ENCODE measurements around the gene DOCK4. TPM values are rescaled to one million over a fixed set of nuclear protein-coding genes. Genes with fewer than 3 reads are reported as not detected.

Gene DOCK4
- total RNA-seq, 4 donors from 2014 or later: 9.9 to 30.9 (median 13.7) TPM

DNA sequence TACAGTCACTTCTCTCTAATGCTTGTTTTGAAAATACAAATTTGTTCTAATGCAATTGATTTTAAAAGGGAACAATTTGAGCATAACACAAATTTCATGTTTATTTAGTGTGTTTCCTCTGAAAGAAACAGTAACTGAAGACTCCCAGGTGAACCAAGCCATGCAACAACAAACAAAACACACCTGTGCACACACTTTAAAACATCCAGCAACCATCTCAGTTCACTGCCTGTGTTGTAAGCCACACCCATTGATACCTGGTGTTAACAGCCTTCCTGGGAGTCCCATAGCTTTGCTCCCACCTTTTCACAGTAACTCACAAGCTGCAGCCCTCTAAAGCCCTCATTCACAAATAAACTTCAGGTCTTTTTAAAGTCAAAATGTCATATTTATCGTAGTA lies 89.3 kb downstream of the DOCK4 start:
- H3K9me3 ChIP-seq: no peaks in the 10 kb centered on the region
- intact Hi-C loops (cut with DNase I): no loop called here
- no peaks in the 10 kb centered on the region for H3K27me3 ChIP-seq
- no peak overlapping the region for H3K4me3 ChIP-seq
- H3K4me1 ChIP-seq: peaks cover 0 to 24% (median 0%) of the 10 kb centered on the region in 3 donors
- TF ChIP-seq POLR2A (IDR thresholded peaks at IDR 0.05): no peak
- TF ChIP-seq, protein P1, sequence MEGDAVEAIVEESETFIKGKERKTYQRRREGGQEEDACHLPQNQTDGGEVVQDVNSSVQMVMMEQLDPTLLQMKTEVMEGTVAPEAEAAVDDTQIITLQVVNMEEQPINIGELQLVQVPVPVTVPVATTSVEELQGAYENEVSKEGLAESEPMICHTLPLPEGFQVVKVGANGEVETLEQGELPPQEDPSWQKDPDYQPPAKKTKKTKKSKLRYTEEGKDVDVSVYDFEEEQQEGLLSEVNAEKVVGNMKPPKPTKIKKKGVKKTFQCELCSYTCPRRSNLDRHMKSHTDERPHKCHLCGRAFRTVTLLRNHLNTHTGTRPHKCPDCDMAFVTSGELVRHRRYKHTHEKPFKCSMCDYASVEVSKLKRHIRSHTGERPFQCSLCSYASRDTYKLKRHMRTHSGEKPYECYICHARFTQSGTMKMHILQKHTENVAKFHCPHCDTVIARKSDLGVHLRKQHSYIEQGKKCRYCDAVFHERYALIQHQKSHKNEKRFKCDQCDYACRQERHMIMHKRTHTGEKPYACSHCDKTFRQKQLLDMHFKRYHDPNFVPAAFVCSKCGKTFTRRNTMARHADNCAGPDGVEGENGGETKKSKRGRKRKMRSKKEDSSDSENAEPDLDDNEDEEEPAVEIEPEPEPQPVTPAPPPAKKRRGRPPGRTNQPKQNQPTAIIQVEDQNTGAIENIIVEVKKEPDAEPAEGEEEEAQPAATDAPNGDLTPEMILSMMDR (IDR thresholded peaks at IDR 0.05): no peak
- no peaks in the 10 kb centered on the region for H3K36me3 ChIP-seq
- WGBS, 2 donors: 67 to 89% methylated on average over 1 of the region's 1 CpG
- no peak overlapping the region for H3K27ac ChIP-seq
- no peak for DNase-seq

DNA sequence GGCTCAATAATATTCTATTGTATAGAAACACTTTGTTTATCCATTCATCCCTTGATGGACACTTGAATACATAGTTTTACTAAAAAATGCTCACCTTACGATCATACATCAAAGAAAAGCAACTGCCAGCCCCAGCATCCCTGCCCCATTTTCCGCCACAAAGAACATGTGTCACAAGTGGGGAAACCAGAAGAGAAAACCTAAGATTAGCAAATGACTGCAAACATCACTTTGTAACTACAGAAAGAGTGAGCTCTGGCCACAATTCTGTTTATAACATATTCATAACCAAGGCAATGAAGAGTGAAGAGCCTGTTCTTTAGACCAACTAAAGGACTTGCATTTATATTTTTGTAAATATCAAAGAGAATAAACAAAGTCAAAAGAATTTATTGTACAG lies 89.8 kb downstream of the DOCK4 start:
- Histone ChIP-seq H3K9me3 (no peaks in the 10 kb centered on the region), H3K4me1 (peaks cover 0 to 24% (median 0%) of the 10 kb centered on the region in 3 donors), H3K27ac (no peak overlapping the region), H3K36me3 (no peaks in the 10 kb centered on the region), H3K4me3 (no peak overlapping the region), H3K27me3 (no peaks in the 10 kb centered on the region)
- TF ChIP-seq, protein P1 (IDR thresholded peaks at IDR 0.05): no peak
- TF ChIP-seq POLR2A (IDR thresholded peaks at IDR 0.05): no peak
- intact Hi-C loops (cut with DNase I): no loop called here
- WGBS, 2 donors: 88 to 89% methylated on average over 2 of the region's 2 CpGs
- no peak for DNase-seq

DNA sequence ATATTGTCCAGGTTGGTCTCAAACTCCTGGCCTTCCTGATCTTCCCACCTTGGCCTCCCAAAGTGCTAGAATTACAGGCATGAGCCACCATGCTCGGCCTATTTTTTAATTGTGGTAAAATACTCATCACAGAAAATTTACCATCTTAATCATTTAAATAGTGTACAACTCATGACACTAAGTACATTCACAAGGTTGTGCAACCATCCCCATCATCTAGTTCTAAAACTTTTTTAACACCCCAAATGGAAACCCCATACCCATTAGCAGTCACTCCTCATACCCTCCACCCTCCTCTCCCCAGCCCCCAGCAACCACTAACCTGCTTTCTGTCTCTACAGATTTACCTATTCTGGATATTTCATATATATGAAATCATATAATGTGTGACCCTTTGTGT lies 90.3 kb downstream of the DOCK4 start:
- Histone ChIP-seq H3K36me3 (no peaks in the 10 kb centered on the region), H3K4me1 (peaks cover 0 to 24% (median 0%) of the 10 kb centered on the region in 3 donors), H3K27me3 (no peaks in the 10 kb centered on the region), H3K27ac (no peak overlapping the region), H3K4me3 (no peak overlapping the region), H3K9me3 (no peaks in the 10 kb centered on the region)
- 90 to 94% methylated on average over 1 of the region's 1 CpG for WGBS, 2 donors
- DNase-seq: no peak
- intact Hi-C loops (cut with DNase I): no loop called here
- TF ChIP-seq POLR2A (IDR thresholded peaks at IDR 0.05): no peak
- TF ChIP-seq, protein P1 (IDR thresholded peaks at IDR 0.05): no peak

DNA sequence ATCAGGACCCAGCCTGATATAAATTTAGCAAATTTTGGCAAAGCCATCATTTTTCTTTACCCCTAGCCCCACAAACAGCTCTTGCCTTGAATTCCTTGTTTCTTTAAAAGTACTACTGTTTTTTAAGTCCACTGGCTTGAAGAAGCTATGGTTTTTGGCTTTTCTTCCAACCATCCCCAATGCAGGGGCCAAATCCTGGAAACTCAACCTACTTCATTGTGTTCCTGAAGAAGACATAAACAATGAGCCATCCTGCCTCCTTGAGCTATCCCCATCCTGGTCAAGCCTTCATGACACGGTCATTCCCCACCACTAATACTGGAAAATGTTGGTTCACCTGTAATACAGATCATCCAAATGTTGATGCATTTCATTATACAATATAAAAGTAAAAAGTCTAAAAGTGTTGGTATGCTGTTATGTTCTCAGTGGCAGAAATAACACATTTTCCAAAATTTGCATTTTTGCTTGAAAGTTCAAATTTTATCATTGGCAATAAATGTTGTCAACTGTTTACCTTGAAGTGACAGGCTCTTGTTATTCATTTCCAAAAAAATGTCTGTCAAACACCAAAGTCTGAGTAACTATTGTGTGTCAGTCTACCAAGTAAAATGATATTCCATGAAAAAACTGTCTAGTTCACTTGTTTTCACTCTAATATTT lies 92.2 kb downstream of the DOCK4 start:
- Histone ChIP-seq H3K4me3 (no peak overlapping the region), H3K27ac (no peak overlapping the region), H3K27me3 (no peaks in the 10 kb centered on the region), H3K9me3 (no peaks in the 10 kb centered on the region), H3K4me1 (peaks cover 0 to 29% (median 2%) of the 10 kb centered on the region in 3 donors), H3K36me3 (no peaks in the 10 kb centered on the region)
- WGBS, 2 donors: 94 to 100% methylated on average over 1 of the region's 1 CpG
- TF ChIP-seq, protein P1 (IDR thresholded peaks at IDR 0.05): no peak
- no peak for TF ChIP-seq POLR2A (IDR thresholded peaks at IDR 0.05)
- intact Hi-C loops (cut with DNase I): no loop called here
- DNase-seq: no peak

DNA sequence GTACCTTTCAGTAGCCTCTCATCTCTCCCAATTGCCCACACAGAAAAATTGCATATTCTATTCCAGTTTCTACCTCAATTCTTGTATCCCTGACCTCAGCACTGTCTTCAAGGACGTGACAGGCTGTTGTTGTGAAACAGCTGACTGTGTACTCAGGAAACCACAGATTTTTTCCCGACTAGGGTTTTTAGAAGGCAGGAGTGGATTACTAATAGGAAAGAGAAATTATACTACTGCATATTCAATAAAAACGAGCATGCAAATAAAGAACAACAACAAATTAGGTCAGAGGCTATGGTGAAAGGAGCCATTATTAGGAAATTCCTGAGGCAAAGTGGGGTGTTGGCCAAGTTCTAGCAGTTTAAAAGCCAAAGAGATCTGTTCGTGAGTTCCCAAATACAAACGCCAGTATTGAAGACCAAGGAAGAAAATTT lies 93.4 kb downstream of the DOCK4 start:
- H3K27ac ChIP-seq: peak overlapping the region in 3 of 4 donors; percentile 41 to 66 (median 44)
- 9 to 12% methylated on average over 5 of the region's 5 CpGs for WGBS, 2 donors
- no peak for DNase-seq
- no peaks in the 10 kb centered on the region for H3K27me3 ChIP-seq
- H3K4me1 ChIP-seq: peaks cover 0 to 32% (median 8%) of the 10 kb centered on the region in 3 donors
- TF ChIP-seq POLR2A (IDR thresholded peaks at IDR 0.05): no peak
- TF ChIP-seq, protein P1 (IDR thresholded peaks at IDR 0.05): no peak
- intact Hi-C loops (cut with DNase I): no loop called here
- no peaks in the 10 kb centered on the region for H3K36me3 ChIP-seq
- no peaks in the 10 kb centered on the region for H3K9me3 ChIP-seq
- no peak overlapping the region for H3K4me3 ChIP-seq

All from esophagus squamous epithelium (tissue), 5 donors.